MM.1S (cell line): ENCODE results near the gene ZFYVE26.
"Not testable (repeated sequence)": the region's sequence is repeated elsewhere in the genome, so short reads cannot be mapped to it uniquely, and the experiment has no call there.

Experiments
- DNase-seq: peaks from one replicate; pipeline ENCODE4 v3.0.0-alpha.2; 2015
- H2AFZ ChIP-seq: fragments of 300-600 bp; sonication (generic); 2 replicates; pipeline ENCODE4 v1.6.0; 2016; ENCODE audit warnings: antibody characterized with exemption, low read length
- H3F3A ChIP-seq: fragments of 300-600 bp; sonication (generic); 2 replicates; pipeline ENCODE4 v1.6.1; 2016; ENCODE audit warnings: mild to moderate bottlenecking, antibody characterized with exemption, low read length, moderate library complexity, mixed read lengths; ENCODE audit not compliant: insufficient read depth
- H3K27ac ChIP-seq: fragments of 300-600 bp; sonication (generic); 2 replicates; pipeline ENCODE4 v1.5.1; 2016; ENCODE audit warnings: mild to moderate bottlenecking, low read length
- H3K27me3 ChIP-seq: fragments of 300-600 bp; sonication (generic); replicated peaks from 2 replicates; pipeline ENCODE4 v1.6.0; 2016; ENCODE audit warnings: low read length; ENCODE audit not compliant: insufficient read depth
- H3K36me3 ChIP-seq: fragments of 300-600 bp; sonication (generic); replicated peaks from 2 replicates; pipeline ENCODE4 v1.6.1; 2016; ENCODE audit warnings: mild to moderate bottlenecking, low read length, mixed read lengths; ENCODE audit not compliant: insufficient read depth
- H3K4me1 ChIP-seq: fragments of 300-600 bp; sonication (generic); 2 replicates; pipeline ENCODE4 v1.6.1; 2016; ENCODE audit warnings: low read length, mixed read lengths
- H3K4me2 ChIP-seq: fragments of 300-600 bp; sonication (generic); 2 replicates; pipeline ENCODE4 v1.6.0; 2016; ENCODE audit warnings: low read depth, low read length
- H3K4me3 ChIP-seq: fragments of 300-600 bp; sonication (generic); 2 replicates; pipeline ENCODE4 v1.5.1; 2016; ENCODE audit warnings: low read length, mixed read lengths
- H3K79me2 ChIP-seq: fragments of 300-600 bp; sonication (generic); 2 replicates; pipeline ENCODE4 v1.6.1; 2016; ENCODE audit warnings: mixed run types, low read length, mixed read lengths
- H3K9ac ChIP-seq: fragments of 300-600 bp; sonication (generic); 2 replicates; pipeline ENCODE4 v1.6.1; 2016; ENCODE audit warnings: low read length, mixed read lengths
- H3K9me2 ChIP-seq: fragments of 300-600 bp; sonication (generic); replicated peaks from 2 replicates; pipeline ENCODE4 v1.6.1; 2016; ENCODE audit warnings: mild to moderate bottlenecking, low read length, mixed read lengths; ENCODE audit not compliant: insufficient read depth
- H3K9me3 ChIP-seq: fragments of 300-600 bp; sonication (generic); replicated peaks from 2 replicates; pipeline ENCODE4 v1.6.1; 2016; ENCODE audit warnings: mild to moderate bottlenecking, low read length, mixed read lengths; ENCODE audit not compliant: insufficient read depth
- H4K20me1 ChIP-seq: fragments of 300-600 bp; sonication (generic); 2 replicates; pipeline ENCODE4 v1.6.1; 2016; ENCODE audit warnings: mild to moderate bottlenecking, low read length, moderate library complexity, mixed read lengths; ENCODE audit not compliant: insufficient read depth
- CTCF ChIP-seq: fragments of 300-600 bp; sonication (generic); IDR thresholded peaks from 2 replicates; pipeline ENCODE4 v1.5.1; 2016; ENCODE audit warnings: antibody characterized with exemption, low read length, mixed read lengths
- EZH2 ChIP-seq: fragments of 300-600 bp; sonication (generic); optimal IDR thresholded peaks from 2 replicates; pipeline ENCODE3; 2017; ENCODE audit warnings: low read depth, mild to moderate bottlenecking, antibody characterized with exemption, low read length, mixed read lengths
- EZH2phosphoT487 ChIP-seq: fragments of 300-600 bp; sonication (generic); IDR thresholded peaks from 2 replicates; pipeline ENCODE4 v1.6.1; 2018; ENCODE audit warnings: antibody characterized with exemption, low read length

ZFYVE26 gene

GRCh38 chr14:67710209-67710608, 106.2 kb downstream of the ZFYVE26 start:
- H3K4me3 ChIP-seq = no peak overlapping the region
- H3F3A ChIP-seq = no peaks in the 10 kb centered on the region
- H4K20me1 ChIP-seq = no peaks in the 10 kb centered on the region
- H3K9me2 ChIP-seq = no peaks in the 10 kb centered on the region
- no peak overlapping the region for H3K27ac ChIP-seq
- H3K79me2 ChIP-seq = no peaks in the 10 kb centered on the region
- TF ChIP-seq EZH2phosphoT487 (no peak), EZH2 (no peak), CTCF (no peak)
- H3K4me1 ChIP-seq = no peaks in the 10 kb centered on the region
- no peaks in the 10 kb centered on the region for H3K27me3 ChIP-seq
- no peak overlapping the region for H2AFZ ChIP-seq
- no peak overlapping the region for H3K4me2 ChIP-seq
- no peaks in the 10 kb centered on the region for H3K36me3 ChIP-seq
- no peaks in the 10 kb centered on the region for H3K9me3 ChIP-seq
- H3K9ac ChIP-seq = no peak overlapping the region
- no peak for DNase-seq

- not testable (repeated sequence) for H3K9me3 ChIP-seq, H3K4me1 ChIP-seq, H3F3A ChIP-seq, H3K4me3 ChIP-seq, H3K79me2 ChIP-seq, H3K9ac ChIP-seq, H3K4me2 ChIP-seq, DNase-seq, H2AFZ ChIP-seq, H3K27me3 ChIP-seq, H3K27ac ChIP-seq, H3K9me2 ChIP-seq, H4K20me1 ChIP-seq, H3K36me3 ChIP-seq
These were observed 106.6 kb downstream of the ZFYVE26 start for GRCh38 chr14:67709796-67710195.

- H3K4me3 ChIP-seq, H3K4me2 ChIP-seq, H3K9ac ChIP-seq, H3K27ac ChIP-seq, H3K36me3 ChIP-seq, H4K20me1 ChIP-seq, DNase-seq, H3K79me2 ChIP-seq, H3K4me1 ChIP-seq, H3F3A ChIP-seq, H2AFZ ChIP-seq, H3K9me2 ChIP-seq, H3K27me3 ChIP-seq, H3K9me3 ChIP-seq: not testable (repeated sequence)
These were observed 107.0 kb downstream of the ZFYVE26 start for GRCh38 chr14:67709346-67709745.

- H3K4me1 ChIP-seq = no peaks in the 10 kb centered on the region
- no peak overlapping the region for H3K4me3 ChIP-seq
- TF ChIP-seq EZH2phosphoT487 = no peak
- no peak for TF ChIP-seq CTCF
- no peaks in the 10 kb centered on the region for H3K9me2 ChIP-seq
- no peaks in the 10 kb centered on the region for H3K9me3 ChIP-seq
- no peaks in the 10 kb centered on the region for H3K36me3 ChIP-seq
- no peak overlapping the region for H3K27ac ChIP-seq
- H2AFZ ChIP-seq = no peak overlapping the region
- H4K20me1 ChIP-seq = no peaks in the 10 kb centered on the region
- H3K4me2 ChIP-seq = no peak overlapping the region
- no peaks in the 10 kb centered on the region for H3F3A ChIP-seq
- no peaks in the 10 kb centered on the region for H3K27me3 ChIP-seq
- H3K79me2 ChIP-seq = no peaks in the 10 kb centered on the region
- no peak for DNase-seq
- no peak overlapping the region for H3K9ac ChIP-seq
These were observed 111.2 kb downstream of the ZFYVE26 start for GRCh38 chr14:67705211-67705610.
